Chondrocyte (in vitro differentiated cells): ENCODE data around the gene NF1. TPM values are rescaled to one million over a fixed set of nuclear protein-coding genes. Genes with fewer than 3 reads are reported as not detected.
"Not testable (repeated sequence)": the region's sequence is repeated elsewhere in the genome, so short reads cannot be mapped to it uniquely, and the experiment has no call there.

ENCODE experiments used
- DNase-seq: peaks from one replicate; pipeline ENCODE4 v3.0.0; 2021; ENCODE audit warnings: mixed read lengths, low spot score
- H3K27ac Mint-ChIP-seq: one replicate; pipeline ENCODE4 v1.8.0; 2021; ENCODE audit warnings: mild to moderate bottlenecking, moderate library complexity, mixed read lengths; ENCODE audit not compliant: unreplicated experiment
- H3K27me3 Mint-ChIP-seq: 2 replicates; pipeline ENCODE4 v1.8.0; 2021; ENCODE audit warnings: low read depth, mixed read lengths
- H3K36me3 Mint-ChIP-seq: 2 replicates; pipeline ENCODE4 v1.8.0; 2021; ENCODE audit warnings: low read depth, mixed read lengths
- H3K4me1 Mint-ChIP-seq: 2 replicates; pipeline ENCODE4 v1.8.0; 2021; ENCODE audit warnings: low read depth, mild to moderate bottlenecking, mixed read lengths
- H3K4me3 Mint-ChIP-seq: one replicate; pipeline ENCODE4 v1.8.0; 2021; ENCODE audit warnings: mild to moderate bottlenecking, moderate library complexity, mixed read lengths; ENCODE audit not compliant: unreplicated experiment
- H3K9me3 Mint-ChIP-seq: 2 replicates; pipeline ENCODE4 v1.8.0; 2021; ENCODE audit warnings: low read depth, mixed read lengths
- total RNA-seq: library from RNA; stranded (reverse); gene quantifications from 3 replicates; pipeline ENCODE4 v1.2.1, GENCODE V29; 2021
- TF ChIP-seq, protein P1 (sequence below): fragments of 200-600 bp; sonication (generic); IDR thresholded peaks from 2 replicates; pipeline ENCODE4 v1.5.0; 2021; ENCODE audit warnings: antibody characterized with exemption, mild to moderate bottlenecking, moderate library complexity

The NF1 gene
- total RNA-seq, 1 donor from 2014 or later = 48.2 TPM

GRCh38 chr17:31101943-31102342, 7.2 kb downstream of the NF1 start:
- Mint-ChIP-seq H3K27ac (peak overlapping the region; percentile 38), H3K9me3 (no peaks in the 10 kb centered on the region), H3K4me1 (peaks cover 35% of the 10 kb centered on the region), H3K4me3 (no peak overlapping the region), H3K36me3 (no peaks in the 10 kb centered on the region), H3K27me3 (no peaks in the 10 kb centered on the region)
- no peak for DNase-seq
- TF ChIP-seq, protein P1, sequence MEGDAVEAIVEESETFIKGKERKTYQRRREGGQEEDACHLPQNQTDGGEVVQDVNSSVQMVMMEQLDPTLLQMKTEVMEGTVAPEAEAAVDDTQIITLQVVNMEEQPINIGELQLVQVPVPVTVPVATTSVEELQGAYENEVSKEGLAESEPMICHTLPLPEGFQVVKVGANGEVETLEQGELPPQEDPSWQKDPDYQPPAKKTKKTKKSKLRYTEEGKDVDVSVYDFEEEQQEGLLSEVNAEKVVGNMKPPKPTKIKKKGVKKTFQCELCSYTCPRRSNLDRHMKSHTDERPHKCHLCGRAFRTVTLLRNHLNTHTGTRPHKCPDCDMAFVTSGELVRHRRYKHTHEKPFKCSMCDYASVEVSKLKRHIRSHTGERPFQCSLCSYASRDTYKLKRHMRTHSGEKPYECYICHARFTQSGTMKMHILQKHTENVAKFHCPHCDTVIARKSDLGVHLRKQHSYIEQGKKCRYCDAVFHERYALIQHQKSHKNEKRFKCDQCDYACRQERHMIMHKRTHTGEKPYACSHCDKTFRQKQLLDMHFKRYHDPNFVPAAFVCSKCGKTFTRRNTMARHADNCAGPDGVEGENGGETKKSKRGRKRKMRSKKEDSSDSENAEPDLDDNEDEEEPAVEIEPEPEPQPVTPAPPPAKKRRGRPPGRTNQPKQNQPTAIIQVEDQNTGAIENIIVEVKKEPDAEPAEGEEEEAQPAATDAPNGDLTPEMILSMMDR = no peak

DNA sequence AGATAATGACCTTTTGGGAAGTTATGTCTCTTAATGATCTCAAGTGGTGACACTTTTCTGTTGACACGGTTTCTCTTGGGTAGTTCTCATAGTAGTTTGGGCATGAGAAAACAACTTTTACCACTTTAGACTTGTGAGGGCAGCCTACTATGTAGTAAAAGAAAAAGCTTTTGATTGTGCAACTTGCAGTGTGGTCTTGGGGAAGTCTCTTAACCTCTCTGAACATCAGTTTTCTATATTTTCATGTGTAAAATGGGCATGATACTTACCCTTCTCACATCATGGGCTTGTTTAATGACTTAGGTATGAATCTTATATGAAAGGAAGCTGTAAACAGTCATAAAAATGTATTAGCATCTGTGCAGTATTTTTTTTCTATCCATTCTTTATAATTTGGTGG, 11.2 kb downstream of the NF1 start:
- H3K4me3 Mint-ChIP-seq = no peak overlapping the region
- no peaks in the 10 kb centered on the region for H3K9me3 Mint-ChIP-seq
- peaks cover 1% of the 10 kb centered on the region for H3K36me3 Mint-ChIP-seq
- H3K4me1 Mint-ChIP-seq = peaks cover 40% of the 10 kb centered on the region
- H3K27me3 Mint-ChIP-seq = no peaks in the 10 kb centered on the region
- H3K27ac Mint-ChIP-seq = no peak overlapping the region
- TF ChIP-seq, protein P1 = no peak
- DNase-seq = no peak

- DNase-seq = no peak
- Mint-ChIP-seq H3K9me3 (no peaks in the 10 kb centered on the region), H3K27me3 (no peaks in the 10 kb centered on the region), H3K36me3 (peaks cover 1% of the 10 kb centered on the region), H3K27ac (no peak overlapping the region), H3K4me1 (peaks cover 53% of the 10 kb centered on the region), H3K4me3 (no peak overlapping the region)
- TF ChIP-seq, protein P1 = no peak
Observed at GRCh38 chr17:31111183-31111582, 16.4 kb downstream of the NF1 start.

DNA sequence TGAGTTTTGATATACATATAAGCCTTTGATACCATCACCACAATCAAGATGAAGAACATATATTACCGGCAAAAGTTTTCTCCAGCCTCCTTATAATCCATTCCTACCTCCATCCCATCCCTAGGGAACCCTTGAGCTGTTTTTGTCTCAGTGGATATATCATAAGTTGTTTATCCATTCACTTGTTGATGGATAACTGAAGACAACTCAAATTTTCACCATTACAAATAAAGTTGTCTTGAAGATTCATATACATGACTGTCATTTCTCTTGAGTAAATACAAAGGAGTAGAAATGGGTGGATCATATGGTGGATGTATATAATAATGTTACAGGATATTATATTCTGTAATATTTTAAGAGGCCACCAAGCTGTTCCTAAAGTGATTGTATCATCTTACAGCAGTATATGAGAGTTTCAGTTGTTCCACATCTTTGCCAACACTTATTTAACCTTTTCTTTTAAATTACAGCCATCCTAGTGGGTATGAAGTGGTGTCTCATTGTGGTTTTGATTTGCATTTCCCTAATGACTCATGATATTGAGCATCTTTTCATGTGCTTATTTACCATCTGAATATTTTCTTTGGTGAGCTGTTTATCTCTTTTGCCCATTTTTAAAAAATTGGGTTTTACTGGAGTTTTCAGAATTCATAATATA, 17.4 kb downstream of the NF1 start:
- no peak overlapping the region for H3K27ac Mint-ChIP-seq
- no peaks in the 10 kb centered on the region for H3K27me3 Mint-ChIP-seq
- H3K9me3 Mint-ChIP-seq = no peaks in the 10 kb centered on the region
- H3K4me1 Mint-ChIP-seq = peaks cover 47% of the 10 kb centered on the region
- no peak for DNase-seq
- H3K36me3 Mint-ChIP-seq = peaks cover 1% of the 10 kb centered on the region
- TF ChIP-seq, protein P1 = no peak
- no peak overlapping the region for H3K4me3 Mint-ChIP-seq

GRCh38 chr17:31113368-31113767, 18.6 kb downstream of the NF1 start:
- DNase-seq, H3K27ac Mint-ChIP-seq, H3K4me3 Mint-ChIP-seq, H3K27me3 Mint-ChIP-seq, H3K9me3 Mint-ChIP-seq, H3K36me3 Mint-ChIP-seq: not testable (repeated sequence)
- H3K4me1 Mint-ChIP-seq = peaks cover 45% of the 10 kb centered on the region

DNA sequence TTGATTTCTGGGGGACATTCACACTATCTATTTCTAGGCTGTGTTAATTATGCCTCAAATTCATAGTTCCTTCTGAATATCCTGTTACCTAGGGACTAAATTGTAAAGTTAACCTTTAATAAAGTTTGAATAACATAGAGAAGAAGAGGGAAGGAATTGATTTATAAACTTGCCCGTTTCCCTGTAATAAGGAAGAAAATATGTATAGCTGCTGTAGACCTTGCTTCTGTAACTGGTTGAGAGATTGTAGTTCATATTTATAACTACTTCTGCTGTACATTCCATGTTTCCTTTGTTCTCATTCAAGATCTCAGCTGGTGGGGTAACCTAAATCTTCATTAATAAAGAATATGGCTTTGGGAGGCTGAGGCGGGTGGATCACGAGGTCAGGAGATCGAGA, 19.2 kb downstream of the NF1 start:
- H3K9me3 Mint-ChIP-seq = no peaks in the 10 kb centered on the region
- H3K27me3 Mint-ChIP-seq = no peaks in the 10 kb centered on the region
- no peak overlapping the region for H3K27ac Mint-ChIP-seq
- DNase-seq = no peak
- TF ChIP-seq, protein P1 = no peak
- H3K36me3 Mint-ChIP-seq = peaks cover 1% of the 10 kb centered on the region
- no peak overlapping the region for H3K4me3 Mint-ChIP-seq
- peaks cover 40% of the 10 kb centered on the region for H3K4me1 Mint-ChIP-seq
